GM15510 (cell line): Measurements from ENCODE around the gene STMP1.

Experiments used
- POLR2A ChIP-seq: IDR thresholded peaks from 3 replicates; pipeline ENCODE4 v1.6.1; 2011; ENCODE audit warnings: borderline replicate concordance; ENCODE audit not compliant: insufficient read length; ENCODE audit errors: extremely low read depth

The STMP1 gene

GRCh38 chr7:135653340-135654080 is 8.8 kb upstream of the STMP1 start:
- TF ChIP-seq POLR2A, result no peak

GRCh38 chr7:135658564-135658963 is 3.8 kb upstream of the STMP1 start:
- TF ChIP-seq POLR2A, result no peak

- no peak for TF ChIP-seq POLR2A
Observed at GRCh38 chr7:135659159-135659846, 3.0 kb upstream of the STMP1 start.

GRCh38 chr7:135661311-135662122 is 797 bp upstream of the STMP1 start:
- TF ChIP-seq POLR2A, result no peak

DNA sequence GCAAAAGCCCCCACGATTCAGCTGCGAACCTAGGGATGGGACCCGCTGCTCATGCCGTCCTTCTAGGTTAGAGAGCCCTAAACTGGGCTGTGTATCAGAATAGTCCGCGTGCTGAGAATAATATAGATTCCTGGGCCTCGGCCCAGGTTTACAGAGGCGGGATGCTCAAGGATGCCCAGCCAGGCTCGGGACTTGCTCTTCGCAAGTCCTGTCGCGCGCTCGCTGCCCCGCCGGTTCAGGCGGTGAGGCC is 266 bp upstream of the STMP1 start:
- TF ChIP-seq POLR2A, result no peak

GRCh38 chr7:135664046-135664589 is 1.8 kb downstream of the STMP1 start:
- no peak for TF ChIP-seq POLR2A

DNA sequence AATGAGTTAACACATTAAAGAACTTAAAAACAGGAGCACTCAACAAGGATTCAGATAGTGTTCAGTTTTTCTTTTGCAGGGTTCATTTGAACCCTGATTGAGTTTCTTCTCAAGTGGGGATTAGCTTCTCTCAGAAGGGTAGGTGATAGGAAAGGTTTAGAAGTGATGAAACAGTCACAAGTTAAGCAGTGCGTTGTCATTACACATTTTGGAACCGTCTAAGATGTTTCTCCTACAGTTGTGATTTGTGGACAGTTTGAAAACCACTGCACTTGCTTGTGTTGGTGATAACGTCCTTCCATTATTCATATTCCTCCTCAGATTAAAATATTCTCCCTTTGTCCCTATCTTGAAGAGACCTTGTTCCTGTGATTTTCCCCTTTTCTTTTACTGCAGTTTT is 2.7 kb downstream of the STMP1 start:
- TF ChIP-seq POLR2A, result no peak

DNA sequence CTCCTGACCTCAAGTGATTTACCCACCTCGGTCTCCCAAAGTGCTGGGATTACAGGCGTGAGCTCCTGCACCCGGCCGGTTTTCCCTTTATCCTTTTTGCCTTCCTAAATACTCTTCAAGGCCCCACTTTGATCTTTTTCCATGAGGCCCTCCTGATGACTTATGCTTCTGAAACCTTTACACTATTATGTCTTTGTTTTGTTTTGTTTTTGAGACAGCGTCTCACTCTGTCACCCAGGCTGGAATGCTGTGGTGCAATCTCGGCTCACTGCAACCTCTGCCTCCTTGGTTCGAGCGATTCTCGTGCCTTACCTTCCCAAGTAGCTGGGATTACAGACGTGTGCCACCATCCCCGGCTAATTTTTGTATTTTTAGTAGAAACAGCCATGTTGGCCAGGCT is 3.8 kb downstream of the STMP1 start:
- TF ChIP-seq POLR2A, result no peak

DNA sequence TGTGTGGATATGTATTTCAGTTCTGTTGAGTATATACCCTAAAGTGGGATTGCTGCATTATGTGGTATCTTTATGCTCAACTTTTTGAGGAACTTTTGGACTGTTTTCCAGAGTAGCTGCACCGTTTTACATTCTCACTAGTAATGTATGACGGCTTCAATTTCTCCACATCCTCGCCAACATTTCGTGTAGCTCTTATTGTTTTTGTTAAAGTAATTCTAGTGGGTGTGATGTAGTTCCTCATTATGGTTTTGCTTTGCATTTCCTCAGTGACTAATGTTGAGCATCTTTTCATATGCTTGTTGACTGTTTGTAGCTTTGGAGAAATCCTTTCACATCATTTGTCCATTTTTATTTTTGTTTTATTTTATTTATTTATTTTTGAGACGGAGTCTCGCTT is 4.5 kb downstream of the STMP1 start:
- TF ChIP-seq POLR2A, result no peak

GRCh38 chr7:135669774-135670173 is 7.5 kb downstream of the STMP1 start:
- TF ChIP-seq POLR2A, result no peak

GRCh38 chr7:135670179-135670578 is 7.9 kb downstream of the STMP1 start:
- no peak for TF ChIP-seq POLR2A

GRCh38 chr7:135672560-135673359 is 10.4 kb downstream of the STMP1 start:
- TF ChIP-seq POLR2A, result no peak

- no peak for TF ChIP-seq POLR2A
Observed at GRCh38 chr7:135673360-135673706, 11.0 kb downstream of the STMP1 start.
